GM21360 (cell line): ENCODE data around the gene SLC6A18.

Source experiments
- ATAC-seq: cut with Tn5 transposase; IDR thresholded peaks from one replicate; pipeline ENCODE4 v1.9.1; 2021; ENCODE audit warnings: mild to moderate bottlenecking, moderate library complexity; ENCODE audit not compliant: unreplicated experiment

The SLC6A18 gene

DNA sequence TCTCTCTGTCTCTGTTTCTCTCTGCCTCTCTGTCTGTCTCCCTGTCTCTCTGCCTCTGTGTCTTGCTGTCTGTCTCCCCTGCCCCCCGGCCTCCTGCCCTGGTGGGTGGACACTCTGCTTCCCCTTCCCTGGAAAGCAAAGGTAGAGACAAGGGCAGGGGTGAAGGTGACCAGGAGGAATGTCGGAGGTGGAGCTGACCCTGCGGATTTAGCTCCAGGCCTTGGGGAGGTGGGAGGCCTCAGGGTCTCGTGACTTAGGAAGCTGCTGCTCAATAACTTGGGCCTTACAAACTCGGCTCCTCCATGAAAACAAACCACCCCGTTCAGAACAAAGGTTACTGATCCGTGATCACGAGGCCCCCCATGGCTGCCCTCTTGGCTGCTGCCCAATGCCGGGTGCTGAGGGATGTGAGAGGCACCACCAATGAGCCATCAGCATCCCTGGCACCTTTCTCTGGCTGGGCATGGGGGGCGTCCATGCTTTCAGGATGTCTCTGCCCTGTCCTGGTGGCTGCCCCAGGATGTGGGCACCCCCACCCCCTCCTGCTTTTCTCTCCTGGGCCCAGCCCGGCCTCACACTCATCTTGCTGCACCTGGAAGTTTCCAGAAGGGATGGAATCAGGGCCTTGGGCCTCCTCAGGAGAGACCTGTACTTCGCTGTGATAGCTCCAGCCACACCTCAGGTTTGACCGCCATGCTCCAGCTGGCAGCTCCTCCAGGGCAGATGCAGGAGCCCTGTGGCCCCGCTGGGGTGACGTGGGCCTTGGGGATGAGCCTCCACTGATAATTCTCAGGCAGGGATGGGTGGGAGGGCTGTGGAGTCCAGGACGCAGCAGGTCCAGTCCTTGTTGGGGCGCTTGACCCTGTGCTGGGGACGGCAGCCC, 38.6 kb upstream of the SLC6A18 start:
- no peak for ATAC-seq

DNA sequence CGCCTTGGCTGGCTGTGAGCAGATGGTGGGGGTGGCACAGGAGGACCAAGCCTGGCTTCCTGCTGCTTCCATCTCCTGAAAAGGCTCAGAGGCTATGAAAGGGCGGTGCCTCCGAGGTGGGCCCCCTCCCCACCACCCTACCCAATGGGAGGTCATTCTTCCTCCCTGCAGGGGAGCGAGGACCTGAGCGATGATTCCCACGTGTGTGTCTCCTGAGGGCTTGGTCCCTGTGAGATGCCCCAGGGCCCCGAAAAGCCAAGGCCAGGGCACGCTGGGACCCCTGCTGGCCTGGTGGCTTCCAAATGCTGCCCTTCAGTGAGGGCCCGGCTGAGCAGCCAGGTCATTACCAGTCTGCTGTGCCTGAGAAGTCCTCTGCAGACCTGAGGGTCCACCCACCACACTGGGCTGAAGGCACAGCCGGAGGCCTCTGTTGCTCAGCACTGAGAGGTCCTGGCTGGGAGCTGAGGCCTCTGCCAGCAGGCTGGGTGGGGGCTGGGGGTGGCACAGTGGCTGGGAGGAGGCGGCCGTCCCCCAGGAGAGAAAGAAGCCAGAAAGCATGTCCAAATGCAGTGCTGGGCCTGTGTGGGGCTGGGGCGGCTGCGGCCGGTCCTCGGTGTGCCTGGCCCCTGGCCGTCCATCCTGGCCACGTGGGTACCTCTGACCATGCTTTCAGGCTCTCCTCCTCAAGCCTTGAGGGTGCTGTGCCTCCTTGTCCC, 37.8 kb upstream of the SLC6A18 start:
- ATAC-seq, result no peak

DNA sequence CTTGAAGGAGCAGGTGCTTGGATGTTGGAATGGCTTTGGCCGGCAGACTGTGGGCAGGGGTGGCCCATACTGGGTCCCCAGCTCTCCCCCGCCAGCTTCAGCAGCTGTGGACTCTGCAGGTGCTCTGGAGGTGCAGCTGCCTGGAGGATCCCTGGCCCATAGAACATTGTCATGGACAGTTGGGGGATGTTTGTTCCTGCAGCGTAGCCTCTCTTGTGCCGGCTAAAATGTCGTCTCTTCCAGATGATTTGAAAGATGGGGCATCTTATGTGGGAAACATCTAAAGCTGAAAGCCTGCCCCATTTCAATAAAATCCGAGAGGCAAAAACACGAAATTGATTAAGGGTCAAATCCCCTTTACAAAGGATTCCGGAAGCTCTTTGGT, 37.2 kb upstream of the SLC6A18 start:
- ATAC-seq, result no peak

DNA sequence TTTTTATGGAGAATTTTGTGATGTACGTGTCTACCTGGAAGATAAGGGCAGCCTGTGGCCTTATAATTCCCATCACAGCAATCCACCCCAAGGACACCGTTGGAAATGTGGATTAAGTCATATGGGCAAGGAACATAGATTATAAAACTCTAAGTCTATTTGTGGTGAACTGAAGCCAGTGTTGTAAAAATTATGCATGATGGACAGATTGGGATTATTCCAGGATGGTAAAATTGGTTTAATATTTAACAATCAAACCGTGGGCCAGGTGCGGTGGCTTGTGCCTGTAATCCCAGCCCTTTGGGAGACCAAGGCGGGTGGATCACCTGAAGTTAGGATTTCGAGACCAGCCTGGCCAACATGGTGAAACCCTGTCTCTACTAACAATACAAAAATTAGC, 36.7 kb upstream of the SLC6A18 start:
- no peak for ATAC-seq

DNA sequence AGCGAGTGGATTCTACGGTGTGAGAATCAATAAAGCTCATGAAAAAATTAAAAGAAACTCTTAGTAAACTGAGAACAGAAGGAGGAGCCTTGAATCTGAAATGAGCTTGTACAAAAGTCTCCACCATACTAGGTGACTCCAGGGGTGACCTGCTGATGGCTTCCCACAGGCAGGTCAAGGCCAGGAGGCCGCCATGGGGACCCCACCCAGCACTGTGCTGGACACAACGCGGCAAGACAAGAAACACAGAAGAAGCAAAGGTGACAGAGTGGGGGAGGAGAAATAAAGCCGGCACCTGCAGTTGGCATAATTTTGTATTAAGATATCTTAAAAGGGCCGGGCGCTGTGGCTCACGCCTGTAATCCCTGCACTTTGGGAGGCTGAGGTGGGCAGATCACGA, 35.9 kb upstream of the SLC6A18 start:
- no peak for ATAC-seq

DNA sequence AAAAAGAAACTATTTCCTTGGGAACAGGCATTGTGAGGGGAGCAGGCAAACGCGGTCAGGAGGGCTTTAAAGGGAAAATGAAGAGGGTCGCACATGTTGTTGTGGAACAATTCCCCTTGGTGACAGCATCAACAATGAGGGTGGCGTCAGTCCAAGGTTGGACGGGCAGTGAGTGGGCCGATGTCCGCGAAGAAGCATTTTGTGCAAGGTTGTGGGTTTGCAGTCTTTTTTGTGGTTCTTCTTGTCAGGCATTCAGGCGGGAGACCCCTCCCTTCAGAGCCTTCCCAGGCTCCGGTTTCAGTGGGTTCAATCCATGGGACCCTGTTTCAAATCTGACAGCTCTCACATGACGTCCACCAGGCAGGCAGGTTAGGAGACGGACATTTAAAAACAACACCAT, 34.9 kb upstream of the SLC6A18 start:
- ATAC-seq, result no peak

DNA sequence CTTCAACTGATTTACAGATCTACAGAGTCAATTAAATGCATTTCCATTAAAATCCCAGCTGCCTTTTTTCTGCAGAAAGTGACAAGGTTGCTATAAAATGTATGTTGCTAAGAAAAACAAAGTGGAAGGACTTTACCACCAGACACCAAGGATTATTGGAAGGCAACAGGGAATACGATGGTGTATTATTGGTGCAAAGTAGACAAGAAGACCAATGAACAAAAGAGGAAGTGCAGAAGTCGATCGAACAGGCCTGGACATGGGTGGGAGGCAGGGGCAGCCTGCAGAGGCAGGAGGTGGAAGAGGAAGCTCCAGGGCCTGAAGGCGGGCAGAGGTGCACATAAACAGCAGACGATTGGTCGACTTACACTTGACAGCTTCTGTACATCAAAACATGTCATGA, 34.3 kb upstream of the SLC6A18 start:
- no peak for ATAC-seq

DNA sequence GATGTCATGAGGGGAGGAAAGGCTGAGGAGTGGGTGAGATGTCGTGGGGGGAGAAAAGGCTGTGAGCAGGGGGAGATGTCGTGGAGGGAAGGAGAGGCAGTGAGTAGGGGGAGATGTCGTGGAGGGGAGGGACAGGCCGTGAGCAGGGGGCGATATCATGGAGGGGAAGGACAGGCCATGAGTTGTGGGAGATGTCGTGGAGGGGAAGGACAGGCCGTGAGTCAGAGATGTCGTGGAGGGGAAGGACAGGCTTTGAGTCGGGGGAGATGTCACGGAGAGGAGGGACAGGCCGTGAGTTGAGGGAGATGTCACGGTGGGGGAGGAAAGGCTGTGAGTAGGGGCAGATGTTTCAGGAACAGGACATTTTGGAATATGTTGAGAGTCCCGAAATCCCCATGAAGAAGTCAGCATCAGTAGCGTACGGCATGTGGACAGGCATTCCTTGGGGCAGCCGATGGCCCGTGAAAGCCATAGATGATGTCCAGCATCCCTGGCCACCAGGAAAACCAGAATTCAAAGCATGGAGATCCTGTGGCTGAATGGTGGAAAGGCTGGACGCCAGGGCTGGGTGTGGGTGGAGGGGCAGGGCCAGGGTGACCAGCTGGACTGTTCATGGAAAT, 32.1 kb upstream of the SLC6A18 start:
- no peak for ATAC-seq

DNA sequence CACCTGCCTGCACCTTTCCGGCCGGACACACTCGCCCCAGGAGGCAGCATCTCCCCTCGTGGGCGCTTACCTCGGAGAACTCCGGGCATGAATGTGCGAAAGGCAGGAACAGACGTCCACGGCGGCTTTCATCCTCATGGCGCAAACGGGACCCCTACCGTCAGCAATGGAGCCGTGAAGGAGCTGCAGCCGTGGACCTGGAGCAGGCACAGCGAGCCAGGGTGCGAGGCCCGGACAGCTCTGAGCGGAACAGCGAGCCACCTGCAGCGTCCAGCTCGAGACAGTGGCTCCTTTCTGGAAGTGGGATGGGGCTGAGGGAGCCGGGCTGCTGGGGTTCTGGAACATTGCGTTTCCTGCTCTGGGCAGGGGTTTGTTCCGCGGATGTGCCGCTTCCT, 31.6 kb upstream of the SLC6A18 start:
- no peak for ATAC-seq

DNA sequence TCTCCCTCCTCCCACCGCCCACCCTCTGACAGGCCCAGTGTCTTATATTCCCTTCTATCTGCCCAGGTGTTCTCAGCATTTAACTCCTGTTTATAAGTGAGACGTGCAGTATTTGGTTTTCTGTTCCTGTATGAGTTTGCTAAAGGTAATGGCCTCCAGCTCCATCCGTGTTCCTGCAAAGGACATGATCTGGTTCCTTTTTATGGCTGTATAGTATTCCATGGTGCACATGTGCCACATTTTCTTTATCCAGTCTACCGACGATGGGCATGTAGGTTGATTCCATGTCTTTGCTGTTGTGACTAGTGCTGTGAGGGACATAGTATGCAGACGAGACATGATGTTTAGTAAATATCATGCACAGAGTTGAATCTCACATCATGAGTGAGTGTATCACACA, 30.8 kb upstream of the SLC6A18 start:
- ATAC-seq, result no peak

DNA sequence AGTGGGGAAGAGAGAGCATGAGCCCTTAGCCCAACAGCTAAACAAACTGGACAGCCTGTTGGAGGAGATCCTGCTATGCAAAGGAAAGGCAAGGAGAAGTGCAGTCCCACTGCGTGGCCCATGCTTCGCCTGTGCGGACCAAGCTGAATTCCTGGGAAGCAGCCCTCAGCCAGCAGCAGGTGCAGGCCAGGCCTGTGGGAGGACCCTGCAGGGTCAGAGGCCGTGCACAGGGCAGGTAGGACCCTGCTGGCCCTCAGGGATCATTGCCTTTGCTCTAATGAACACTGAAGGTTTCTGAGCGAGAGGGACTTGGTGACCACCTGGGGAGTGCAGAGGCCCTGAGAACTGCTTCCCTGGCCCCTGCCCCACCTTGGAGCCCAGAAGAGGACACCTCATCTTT, 29.7 kb upstream of the SLC6A18 start:
- no peak for ATAC-seq

DNA sequence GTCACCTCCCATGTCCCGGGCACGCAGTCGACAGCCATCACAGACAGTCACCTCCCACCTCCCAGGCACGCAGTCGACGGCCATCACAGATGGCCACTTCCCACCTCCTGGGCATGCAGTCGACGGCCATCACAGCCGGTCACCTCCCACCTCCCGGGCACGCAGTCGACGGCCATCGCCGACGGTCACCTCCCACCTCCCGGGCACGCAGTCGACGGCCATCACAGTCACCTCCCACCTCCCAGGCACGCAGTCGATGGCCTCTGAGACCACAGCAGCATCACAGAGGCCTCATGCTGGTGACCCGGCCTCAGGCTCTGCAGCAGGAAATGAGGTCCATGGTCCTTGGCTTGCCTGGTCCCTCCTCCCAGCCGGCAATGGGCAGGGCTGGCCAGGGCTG, 29.3 kb upstream of the SLC6A18 start:
- ATAC-seq, result no peak

DNA sequence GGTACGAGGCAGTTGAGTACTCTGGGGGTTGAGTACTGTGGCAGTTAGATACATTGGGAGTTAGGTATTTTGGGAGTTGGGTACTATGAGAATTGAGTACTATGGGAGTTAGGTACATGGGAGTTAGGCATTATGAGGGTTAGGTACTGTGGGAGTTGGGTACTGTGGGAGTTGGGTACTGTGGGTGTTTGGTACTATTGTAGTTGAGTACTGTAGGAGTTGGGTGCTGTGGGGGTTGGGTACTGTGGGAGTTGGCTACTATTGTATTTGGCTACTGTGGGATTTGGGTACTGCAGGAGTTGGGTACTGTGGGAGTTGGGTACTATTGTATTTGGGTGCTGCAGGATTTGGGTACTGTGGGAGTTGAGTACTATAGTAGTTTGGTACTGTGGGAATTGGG, 28.6 kb upstream of the SLC6A18 start:
- no peak for ATAC-seq

DNA sequence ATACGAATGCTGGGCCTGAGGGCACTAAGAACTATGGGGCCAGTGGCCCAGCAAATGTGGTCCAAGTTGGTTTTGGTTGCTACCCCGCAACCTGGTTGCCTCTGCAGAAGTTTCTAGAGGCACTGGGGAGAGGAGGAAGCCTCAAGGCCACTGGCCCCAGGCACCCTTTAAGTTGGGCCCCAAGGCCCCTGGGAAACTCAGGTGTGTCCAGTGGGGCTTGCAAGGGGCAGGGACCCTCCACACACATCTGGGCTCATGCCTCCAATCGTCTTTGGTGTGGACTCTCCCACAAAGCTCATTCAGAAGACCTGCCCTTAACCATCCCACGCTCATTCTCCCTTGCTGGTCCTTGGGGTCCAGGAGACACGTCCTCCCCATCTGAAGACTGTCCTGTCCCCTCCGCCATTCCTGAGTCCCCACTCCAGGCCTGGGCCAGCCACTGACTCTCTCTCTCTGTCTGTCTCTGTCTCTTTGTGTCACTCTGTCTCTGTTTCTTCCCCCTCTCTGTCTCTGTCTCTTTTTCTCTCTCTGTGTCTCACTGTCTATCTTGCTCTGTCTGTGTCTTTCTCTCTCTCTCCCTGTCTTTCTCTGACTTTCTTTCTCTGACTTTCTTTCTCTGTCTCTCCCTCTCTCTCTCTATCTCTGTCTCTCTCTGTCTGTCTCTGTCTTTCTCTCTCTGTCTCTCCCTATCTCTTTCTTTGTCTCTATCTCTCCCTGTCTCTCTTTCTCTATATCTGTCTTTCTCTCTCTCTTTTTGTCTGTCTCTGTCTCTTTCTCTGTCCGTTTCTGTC, 27.1 kb upstream of the SLC6A18 start:
- no peak for ATAC-seq

DNA sequence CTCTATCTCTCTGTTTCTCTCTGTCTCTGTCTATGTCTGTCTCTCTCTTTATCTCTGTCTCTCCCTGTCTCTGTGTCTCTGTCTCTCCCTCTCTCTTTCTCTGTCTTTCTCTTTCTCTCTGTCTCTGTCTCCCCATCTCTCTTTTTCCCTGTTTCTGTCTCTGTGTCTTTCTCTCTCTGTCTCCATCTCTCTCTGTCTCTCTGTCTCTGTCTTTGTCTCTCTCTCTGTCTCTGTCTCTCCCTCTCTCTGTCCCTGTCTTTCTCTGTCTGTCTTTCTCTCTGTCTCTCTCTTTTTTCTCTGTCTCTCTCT, 25.9 kb upstream of the SLC6A18 start:
- no peak for ATAC-seq

DNA sequence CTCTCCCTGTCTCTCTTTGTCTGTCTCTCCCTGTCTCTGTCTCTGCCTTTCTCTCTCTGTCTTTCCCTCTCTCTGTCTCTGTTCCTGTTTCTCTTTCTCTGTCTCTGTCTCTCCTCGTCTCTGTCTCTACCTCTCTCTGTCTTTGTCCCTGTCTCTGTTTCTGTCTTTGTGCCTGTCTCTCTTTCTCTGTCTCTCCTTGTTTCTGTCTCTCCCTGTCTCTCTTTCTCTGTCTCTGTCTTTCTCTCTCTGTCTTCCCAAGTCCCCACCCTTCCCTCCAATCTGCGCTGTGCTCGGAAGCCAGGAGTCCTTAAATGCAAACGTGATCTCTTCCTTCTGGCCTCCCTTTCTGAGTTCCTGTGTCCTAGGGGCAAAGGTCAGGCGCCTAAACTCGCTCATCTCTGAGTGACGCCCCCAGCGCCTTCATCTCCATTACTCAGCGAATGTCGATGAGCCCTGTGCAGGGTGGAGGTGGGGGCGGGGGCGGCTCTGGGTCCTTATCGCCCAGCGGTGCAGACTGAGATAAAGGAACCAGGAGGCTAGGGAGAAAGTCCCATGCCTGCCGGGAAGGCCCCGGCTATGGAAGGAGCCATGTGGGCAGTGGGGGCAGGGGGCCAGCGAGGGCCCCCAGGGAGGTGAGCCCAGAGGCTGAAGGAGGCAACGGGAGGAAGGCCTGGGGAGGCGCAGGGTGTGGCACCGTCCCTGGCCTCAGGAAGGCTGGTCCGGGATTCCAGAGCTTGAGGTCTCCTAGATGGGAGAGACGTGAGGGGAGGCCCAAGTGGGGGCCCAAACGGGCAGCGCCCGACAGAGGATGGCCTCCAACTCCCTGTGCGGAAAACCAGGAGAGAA, 25.3 kb upstream of the SLC6A18 start:
- no peak for ATAC-seq

DNA sequence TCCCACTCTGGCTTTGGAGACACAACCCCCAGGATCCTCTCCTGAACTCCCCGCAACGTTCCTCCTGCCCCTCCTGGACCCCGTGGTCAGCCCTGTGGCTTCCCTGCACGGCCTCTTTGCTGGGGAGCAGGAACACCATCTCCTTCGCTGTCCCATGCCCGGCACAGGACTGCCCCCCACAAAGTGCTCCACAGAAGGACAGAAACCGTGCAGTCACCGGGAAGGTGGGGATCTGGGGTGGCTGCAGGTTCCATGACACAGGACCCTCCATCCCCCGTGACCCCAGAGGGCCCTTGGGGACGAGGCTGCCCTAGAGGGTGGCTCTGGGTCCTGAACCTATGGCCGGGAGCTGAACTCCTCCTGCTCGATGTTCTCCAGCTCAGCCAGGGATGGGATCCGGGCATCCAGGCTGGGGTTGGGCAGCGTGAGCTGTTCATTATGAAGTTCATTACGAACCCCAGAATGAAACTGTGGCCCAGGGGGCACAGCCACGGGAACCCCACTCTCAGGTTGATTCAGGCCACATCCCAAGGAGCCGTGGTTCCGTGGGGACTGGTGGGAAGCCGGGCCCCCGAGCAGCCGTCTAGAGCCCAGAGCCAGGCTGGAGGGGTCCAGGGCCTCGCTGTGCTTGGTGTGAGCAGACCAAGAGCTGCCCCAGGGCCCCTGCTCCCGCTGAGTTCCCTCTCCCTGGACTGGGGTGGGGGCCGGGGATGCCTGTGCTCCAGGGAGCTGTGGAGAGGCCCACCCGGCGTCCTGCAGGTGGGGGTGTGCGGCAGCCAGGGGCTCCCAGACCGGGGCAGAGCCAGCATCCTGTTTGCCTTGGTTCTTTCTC, 24.5 kb upstream of the SLC6A18 start:
- ATAC-seq, result no peak

DNA sequence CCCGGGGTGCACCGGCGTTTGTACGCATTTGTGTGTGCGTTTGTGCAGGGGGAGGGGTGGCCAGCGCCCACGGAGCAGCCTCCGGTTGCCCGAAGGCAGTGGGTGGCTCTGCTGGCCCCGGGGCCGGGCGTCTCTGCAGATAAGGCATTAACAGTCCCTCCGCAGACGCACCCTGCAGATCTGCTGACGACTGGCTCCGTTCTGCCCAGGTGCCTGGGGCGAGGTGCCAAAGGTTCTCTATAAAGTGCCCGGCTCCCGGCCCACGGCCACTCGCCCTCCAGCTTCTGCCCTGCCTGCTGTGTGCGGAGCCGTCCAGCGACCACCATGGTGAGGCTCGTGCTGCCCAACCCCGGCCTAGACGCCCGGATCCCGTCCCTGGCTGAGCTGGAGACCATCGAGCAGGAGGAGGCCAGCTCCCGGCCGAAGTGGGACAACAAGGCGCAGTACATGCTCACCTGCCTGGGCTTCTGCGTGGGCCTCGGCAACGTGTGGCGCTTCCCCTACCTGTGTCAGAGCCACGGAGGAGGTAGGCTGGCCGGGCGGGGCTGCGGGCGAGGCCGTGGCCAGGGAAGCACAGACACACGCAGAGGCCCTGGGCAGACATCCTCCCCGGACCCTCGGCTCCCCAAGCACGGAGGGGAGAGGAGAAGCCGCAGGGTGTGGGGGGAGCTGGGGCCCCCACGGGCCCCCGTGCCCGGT, 23.7 kb upstream of the SLC6A18 start, which contains the start of gene SLC6A19:
Gene SLC6A19 (plus strand): TSS at position 269 of the 699 bp plus-strand sequence. CDS start 56 bp downstream, at position 325.
- ATAC-seq, result no peak
